Gastroesophageal sphincter (tissue), 3 donors: Measurements from ENCODE around the gene MECR.

Experiments
- POLR2AphosphoS5 ChIP-seq: sonication (generic); formaldehyde crosslinking; IDR thresholded peaks from one replicate; pipeline ENCODE4 v1.6.1; 2017; ENCODE audit warnings: antibody characterized with exemption
- TF ChIP-seq, protein P1 (sequence below), 4 experiments: fragments of 200-600 bp in 2 of 4; fragments of 450-650 bp in 2 of 4; sonication (generic) in 1 of 4; IDR thresholded peaks; one replicate each; pipeline ENCODE4 v1.5.1; 2017 to 2019; ENCODE audit warnings: antibody characterized with exemption in 4 of 4, mild to moderate bottlenecking in 2 of 4, moderate library complexity in 2 of 4

- TF ChIP-seq, protein P1, sequence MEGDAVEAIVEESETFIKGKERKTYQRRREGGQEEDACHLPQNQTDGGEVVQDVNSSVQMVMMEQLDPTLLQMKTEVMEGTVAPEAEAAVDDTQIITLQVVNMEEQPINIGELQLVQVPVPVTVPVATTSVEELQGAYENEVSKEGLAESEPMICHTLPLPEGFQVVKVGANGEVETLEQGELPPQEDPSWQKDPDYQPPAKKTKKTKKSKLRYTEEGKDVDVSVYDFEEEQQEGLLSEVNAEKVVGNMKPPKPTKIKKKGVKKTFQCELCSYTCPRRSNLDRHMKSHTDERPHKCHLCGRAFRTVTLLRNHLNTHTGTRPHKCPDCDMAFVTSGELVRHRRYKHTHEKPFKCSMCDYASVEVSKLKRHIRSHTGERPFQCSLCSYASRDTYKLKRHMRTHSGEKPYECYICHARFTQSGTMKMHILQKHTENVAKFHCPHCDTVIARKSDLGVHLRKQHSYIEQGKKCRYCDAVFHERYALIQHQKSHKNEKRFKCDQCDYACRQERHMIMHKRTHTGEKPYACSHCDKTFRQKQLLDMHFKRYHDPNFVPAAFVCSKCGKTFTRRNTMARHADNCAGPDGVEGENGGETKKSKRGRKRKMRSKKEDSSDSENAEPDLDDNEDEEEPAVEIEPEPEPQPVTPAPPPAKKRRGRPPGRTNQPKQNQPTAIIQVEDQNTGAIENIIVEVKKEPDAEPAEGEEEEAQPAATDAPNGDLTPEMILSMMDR (IDR thresholded peaks at IDR 0.05): no peak
- no peak for TF ChIP-seq POLR2AphosphoS5
These were observed 25.7 kb upstream of the MECR start for GRCh38 chr1:29256394-29256793.
